ENCODE results near the gene ABCC1. TPM values are rescaled to one million over a fixed set of nuclear protein-coding genes. Genes with fewer than 3 reads are reported as not detected.

ABCC1 gene
- polyA plus RNA-seq, 1 donor from 2014 or later = 3.0 TPM

DNA sequence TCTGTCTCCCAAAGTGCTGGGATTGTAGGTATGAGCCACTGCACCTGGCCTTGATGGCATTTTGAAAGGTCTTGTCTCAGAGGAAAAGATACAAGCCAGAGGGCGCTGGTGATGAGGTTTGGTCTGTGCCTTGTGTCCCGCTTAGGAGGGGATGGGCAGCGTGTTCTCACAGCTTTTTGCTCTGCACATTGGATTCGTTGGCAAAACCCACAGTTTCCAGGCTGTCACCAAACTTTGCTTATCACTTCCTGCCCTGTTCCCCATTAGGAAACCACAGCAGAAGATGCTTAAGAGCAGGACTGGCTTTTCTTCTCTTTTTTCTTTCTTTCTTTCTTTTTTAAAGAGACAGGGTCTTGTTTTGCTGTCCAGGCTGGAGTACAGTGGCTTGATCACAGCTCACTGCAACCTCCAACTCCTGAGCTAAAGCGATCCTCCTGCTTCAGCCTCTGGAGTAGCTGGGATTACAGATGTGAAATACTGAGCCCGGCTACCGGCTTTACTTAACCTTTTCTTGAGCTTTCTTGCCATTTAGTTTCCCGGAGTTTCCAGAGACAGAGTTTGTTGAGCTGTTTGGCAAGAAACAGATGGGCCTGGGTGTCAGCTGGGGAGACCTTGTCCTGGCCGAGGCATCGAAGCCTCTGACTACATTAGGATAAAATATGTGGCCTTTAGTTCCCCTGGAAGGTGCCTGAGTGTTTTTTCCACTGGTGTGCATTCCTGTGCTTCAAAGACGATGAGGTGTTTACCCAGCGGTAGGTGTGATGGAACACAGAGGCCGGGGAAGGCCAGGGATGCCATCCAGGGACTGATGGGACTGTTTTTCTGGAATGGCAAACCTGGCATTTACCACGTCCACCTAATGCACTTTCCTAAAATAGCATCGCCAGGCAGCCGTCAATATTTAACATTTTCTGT lies 112.9 kb downstream of the ABCC1 start:
- H3K4me3 ChIP-seq (ENCODE audit: low read length) = no peak overlapping the region
- no peak overlapping the region for H3K9ac ChIP-seq (ENCODE audit: low read length)
- no peaks in the 10 kb centered on the region for H3K9me2 ChIP-seq (ENCODE audit: insufficient read depth, low read length)
- TF ChIP-seq MXI1 (conservative IDR thresholded peaks at IDR 0.05; ENCODE audit: poor library complexity, severe bottlenecking) (no peak), POLR2AphosphoS5 (IDR thresholded peaks at IDR 0.05) (no peak), EZH2 (IDR thresholded peaks at IDR 0.05; ENCODE audit: borderline replicate concordance, insufficient read depth, low read length, poor library complexity, severe bottlenecking) (no peak), SMC3 (conservative IDR thresholded peaks at IDR 0.05; ENCODE audit: poor library complexity) (no peak), TAF1 (IDR thresholded peaks at IDR 0.05; ENCODE audit: low read depth) (no peak), EP300 (conservative IDR thresholded peaks at IDR 0.05; ENCODE audit: poor library complexity, severe bottlenecking) (no peak)
- TF ChIP-seq, protein P1, sequence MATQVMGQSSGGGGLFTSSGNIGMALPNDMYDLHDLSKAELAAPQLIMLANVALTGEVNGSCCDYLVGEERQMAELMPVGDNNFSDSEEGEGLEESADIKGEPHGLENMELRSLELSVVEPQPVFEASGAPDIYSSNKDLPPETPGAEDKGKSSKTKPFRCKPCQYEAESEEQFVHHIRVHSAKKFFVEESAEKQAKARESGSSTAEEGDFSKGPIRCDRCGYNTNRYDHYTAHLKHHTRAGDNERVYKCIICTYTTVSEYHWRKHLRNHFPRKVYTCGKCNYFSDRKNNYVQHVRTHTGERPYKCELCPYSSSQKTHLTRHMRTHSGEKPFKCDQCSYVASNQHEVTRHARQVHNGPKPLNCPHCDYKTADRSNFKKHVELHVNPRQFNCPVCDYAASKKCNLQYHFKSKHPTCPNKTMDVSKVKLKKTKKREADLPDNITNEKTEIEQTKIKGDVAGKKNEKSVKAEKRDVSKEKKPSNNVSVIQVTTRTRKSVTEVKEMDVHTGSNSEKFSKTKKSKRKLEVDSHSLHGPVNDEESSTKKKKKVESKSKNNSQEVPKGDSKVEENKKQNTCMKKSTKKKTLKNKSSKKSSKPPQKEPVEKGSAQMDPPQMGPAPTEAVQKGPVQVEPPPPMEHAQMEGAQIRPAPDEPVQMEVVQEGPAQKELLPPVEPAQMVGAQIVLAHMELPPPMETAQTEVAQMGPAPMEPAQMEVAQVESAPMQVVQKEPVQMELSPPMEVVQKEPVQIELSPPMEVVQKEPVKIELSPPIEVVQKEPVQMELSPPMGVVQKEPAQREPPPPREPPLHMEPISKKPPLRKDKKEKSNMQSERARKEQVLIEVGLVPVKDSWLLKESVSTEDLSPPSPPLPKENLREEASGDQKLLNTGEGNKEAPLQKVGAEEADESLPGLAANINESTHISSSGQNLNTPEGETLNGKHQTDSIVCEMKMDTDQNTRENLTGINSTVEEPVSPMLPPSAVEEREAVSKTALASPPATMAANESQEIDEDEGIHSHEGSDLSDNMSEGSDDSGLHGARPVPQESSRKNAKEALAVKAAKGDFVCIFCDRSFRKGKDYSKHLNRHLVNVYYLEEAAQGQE (IDR thresholded peaks at IDR 0.05; ENCODE audit: borderline replicate concordance) = no peak
- TF ChIP-seq, protein P2, sequence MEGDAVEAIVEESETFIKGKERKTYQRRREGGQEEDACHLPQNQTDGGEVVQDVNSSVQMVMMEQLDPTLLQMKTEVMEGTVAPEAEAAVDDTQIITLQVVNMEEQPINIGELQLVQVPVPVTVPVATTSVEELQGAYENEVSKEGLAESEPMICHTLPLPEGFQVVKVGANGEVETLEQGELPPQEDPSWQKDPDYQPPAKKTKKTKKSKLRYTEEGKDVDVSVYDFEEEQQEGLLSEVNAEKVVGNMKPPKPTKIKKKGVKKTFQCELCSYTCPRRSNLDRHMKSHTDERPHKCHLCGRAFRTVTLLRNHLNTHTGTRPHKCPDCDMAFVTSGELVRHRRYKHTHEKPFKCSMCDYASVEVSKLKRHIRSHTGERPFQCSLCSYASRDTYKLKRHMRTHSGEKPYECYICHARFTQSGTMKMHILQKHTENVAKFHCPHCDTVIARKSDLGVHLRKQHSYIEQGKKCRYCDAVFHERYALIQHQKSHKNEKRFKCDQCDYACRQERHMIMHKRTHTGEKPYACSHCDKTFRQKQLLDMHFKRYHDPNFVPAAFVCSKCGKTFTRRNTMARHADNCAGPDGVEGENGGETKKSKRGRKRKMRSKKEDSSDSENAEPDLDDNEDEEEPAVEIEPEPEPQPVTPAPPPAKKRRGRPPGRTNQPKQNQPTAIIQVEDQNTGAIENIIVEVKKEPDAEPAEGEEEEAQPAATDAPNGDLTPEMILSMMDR (IDR thresholded peaks at IDR 0.05; ENCODE audit: poor library complexity, severe bottlenecking) = no peak
- H3K79me2 ChIP-seq (replicated peaks; ENCODE audit: insufficient read depth, low read length) = no peaks in the 10 kb centered on the region
- H3K4me2 ChIP-seq (ENCODE audit: low read length) = no peak overlapping the region
- no peaks in the 10 kb centered on the region for H3K9me3 ChIP-seq (ENCODE audit: low read length)
- H3K36me3 ChIP-seq (ENCODE audit: insufficient read depth, low read length) = no peaks in the 10 kb centered on the region
- no peaks in the 10 kb centered on the region for H4K20me1 ChIP-seq (ENCODE audit: insufficient read depth)
- no peak overlapping the region for H3K27ac ChIP-seq (ENCODE audit: low read length)
- H3K27me3 ChIP-seq (ENCODE audit: insufficient read depth, low read depth, low read length) = no peaks in the 10 kb centered on the region
- no peak overlapping the region for H2AFZ ChIP-seq (ENCODE audit: low read depth, low read length)
- no peaks in the 10 kb centered on the region for H3F3A ChIP-seq (ENCODE audit: insufficient read depth, low read length, poor library complexity, severe bottlenecking)

DNA sequence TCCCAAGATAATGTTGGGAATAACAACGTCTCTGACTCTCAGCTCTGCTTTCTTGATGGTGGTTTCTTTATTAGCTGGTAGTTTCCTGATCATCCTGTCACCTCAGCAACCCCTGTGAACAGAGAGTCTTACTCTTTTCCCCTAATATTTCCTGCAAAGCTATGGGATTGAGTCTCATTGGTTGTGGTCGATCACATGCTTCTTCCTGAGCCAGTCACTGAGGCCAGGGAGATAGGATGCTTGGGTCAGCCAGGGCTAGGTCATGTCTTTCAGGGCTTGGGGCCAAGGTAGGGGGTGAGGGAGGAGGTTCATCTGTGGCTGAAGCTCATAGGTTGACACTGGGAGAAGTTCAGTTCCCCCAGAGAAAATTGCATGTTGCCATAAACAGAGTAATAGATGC lies 114.3 kb downstream of the ABCC1 start:
- Histone ChIP-seq H3K27ac (ENCODE audit: low read length) (no peak overlapping the region), H4K20me1 (ENCODE audit: insufficient read depth) (no peaks in the 10 kb centered on the region), H3K9ac (ENCODE audit: low read length) (no peak overlapping the region), H3K4me3 (ENCODE audit: low read length) (no peak overlapping the region), H3K9me2 (ENCODE audit: insufficient read depth, low read length) (no peaks in the 10 kb centered on the region), H3K4me2 (ENCODE audit: low read length) (no peak overlapping the region), H3K9me3 (ENCODE audit: low read length) (no peaks in the 10 kb centered on the region), H3K36me3 (ENCODE audit: insufficient read depth, low read length) (no peaks in the 10 kb centered on the region), H3K27me3 (ENCODE audit: insufficient read depth, low read depth, low read length) (no peaks in the 10 kb centered on the region), H2AFZ (ENCODE audit: low read depth, low read length) (no peak overlapping the region), H3K79me2 (replicated peaks; ENCODE audit: insufficient read depth, low read length) (no peaks in the 10 kb centered on the region), H3F3A (ENCODE audit: insufficient read depth, low read length, poor library complexity, severe bottlenecking) (no peaks in the 10 kb centered on the region)
- TF ChIP-seq, protein P1 (IDR thresholded peaks at IDR 0.05; ENCODE audit: borderline replicate concordance) = no peak
- TF ChIP-seq SMC3 (conservative IDR thresholded peaks at IDR 0.05; ENCODE audit: poor library complexity) = no peak
- TF ChIP-seq, protein P2 (IDR thresholded peaks at IDR 0.05; ENCODE audit: poor library complexity, severe bottlenecking) = no peak
- TF ChIP-seq TAF1 (IDR thresholded peaks at IDR 0.05; ENCODE audit: low read depth) = no peak
- TF ChIP-seq MXI1 (conservative IDR thresholded peaks at IDR 0.05; ENCODE audit: poor library complexity, severe bottlenecking) = no peak
- no peak for TF ChIP-seq EZH2 (IDR thresholded peaks at IDR 0.05; ENCODE audit: borderline replicate concordance, insufficient read depth, low read length, poor library complexity, severe bottlenecking)
- TF ChIP-seq EP300 (conservative IDR thresholded peaks at IDR 0.05; ENCODE audit: poor library complexity, severe bottlenecking) = no peak
- TF ChIP-seq POLR2AphosphoS5 (IDR thresholded peaks at IDR 0.05) = no peak
- TF ChIP-seq RAD21 (conservative IDR thresholded peaks at IDR 0.05) = no peak
